Measurements from ENCODE around the gene ADAM19. TPM values are rescaled to one million over a fixed set of nuclear protein-coding genes. Genes with fewer than 3 reads are reported as not detected.
"Not testable (repeated sequence)": the region's sequence is repeated elsewhere in the genome, so short reads cannot be mapped to it uniquely, and the experiment has no call there.

Gene ADAM19
- total RNA-seq, 1 donor from 2014 or later: 4.9 TPM

DNA sequence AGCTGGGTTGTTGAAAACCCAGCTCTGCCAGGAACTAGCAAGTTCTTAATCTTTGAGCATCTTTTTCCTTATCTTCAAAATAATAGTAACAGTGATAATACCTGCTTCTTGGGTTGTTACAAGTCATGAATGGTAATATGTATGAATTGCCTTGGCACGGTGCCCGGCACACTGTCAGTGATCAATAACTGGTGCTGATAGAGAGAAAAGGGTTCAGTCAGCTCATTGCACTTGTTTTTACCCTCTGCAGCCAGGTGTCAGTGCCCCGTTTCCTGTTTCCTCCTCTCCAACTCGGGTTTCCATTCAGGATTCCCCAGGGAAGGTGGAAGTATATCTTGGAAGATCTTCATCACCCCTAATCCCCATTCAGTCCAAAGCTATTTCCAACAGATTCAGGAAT, 131.4 kb downstream of the ADAM19 start:
- Histone ChIP-seq H3K36me3 (no peaks in the 10 kb centered on the region), H3K27ac (no peak overlapping the region), H3K9me3 (no peaks in the 10 kb centered on the region), H3K4me3 (no peak overlapping the region), H3K4me1 (peaks cover 5% of the 10 kb centered on the region), H3K27me3 (no peaks in the 10 kb centered on the region)
- TF ChIP-seq POLR2A (IDR thresholded peaks at IDR 0.05): no peak
- DNase-seq (ENCODE audit: extremely low spot score in 2 of 2): no peak
- intact Hi-C loops (cut with DNase I): no loop called here

DNA sequence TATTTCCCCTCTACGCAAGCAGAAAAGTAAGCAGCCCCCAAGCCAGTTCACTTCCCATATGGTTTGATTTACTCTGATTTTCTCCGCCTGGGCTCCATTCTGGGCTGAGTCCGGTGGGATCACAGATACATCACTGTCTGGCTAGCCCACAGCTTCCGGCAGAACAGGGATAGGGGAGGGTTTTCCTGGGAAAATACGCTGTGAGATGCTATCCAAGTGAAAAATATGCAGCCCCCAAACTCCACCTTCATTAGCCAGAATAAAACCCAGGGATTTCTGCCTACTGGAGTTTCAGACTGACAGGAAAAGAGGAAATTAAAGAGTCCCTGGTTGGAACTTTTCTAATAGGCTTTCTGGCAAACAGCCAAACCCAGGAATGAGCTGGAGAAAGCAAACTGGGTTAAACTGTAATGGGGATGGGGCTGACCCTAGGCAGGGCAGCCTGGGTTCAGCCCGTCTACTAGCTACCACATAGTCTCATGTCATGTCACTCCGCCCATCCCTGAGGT, 132.5 kb downstream of the ADAM19 start:
- TF ChIP-seq, protein P1, sequence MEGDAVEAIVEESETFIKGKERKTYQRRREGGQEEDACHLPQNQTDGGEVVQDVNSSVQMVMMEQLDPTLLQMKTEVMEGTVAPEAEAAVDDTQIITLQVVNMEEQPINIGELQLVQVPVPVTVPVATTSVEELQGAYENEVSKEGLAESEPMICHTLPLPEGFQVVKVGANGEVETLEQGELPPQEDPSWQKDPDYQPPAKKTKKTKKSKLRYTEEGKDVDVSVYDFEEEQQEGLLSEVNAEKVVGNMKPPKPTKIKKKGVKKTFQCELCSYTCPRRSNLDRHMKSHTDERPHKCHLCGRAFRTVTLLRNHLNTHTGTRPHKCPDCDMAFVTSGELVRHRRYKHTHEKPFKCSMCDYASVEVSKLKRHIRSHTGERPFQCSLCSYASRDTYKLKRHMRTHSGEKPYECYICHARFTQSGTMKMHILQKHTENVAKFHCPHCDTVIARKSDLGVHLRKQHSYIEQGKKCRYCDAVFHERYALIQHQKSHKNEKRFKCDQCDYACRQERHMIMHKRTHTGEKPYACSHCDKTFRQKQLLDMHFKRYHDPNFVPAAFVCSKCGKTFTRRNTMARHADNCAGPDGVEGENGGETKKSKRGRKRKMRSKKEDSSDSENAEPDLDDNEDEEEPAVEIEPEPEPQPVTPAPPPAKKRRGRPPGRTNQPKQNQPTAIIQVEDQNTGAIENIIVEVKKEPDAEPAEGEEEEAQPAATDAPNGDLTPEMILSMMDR (IDR thresholded peaks at IDR 0.05): no peak
- TF ChIP-seq POLR2AphosphoS5 (IDR thresholded peaks at IDR 0.05; ENCODE audit: insufficient read depth in 1 of 2, low read depth in 1 of 2) (no peak), POLR2A (IDR thresholded peaks at IDR 0.05) (no peak)
- Histone ChIP-seq H3K36me3 (no peaks in the 10 kb centered on the region), H3K4me3 (no peak overlapping the region), H3K27ac (no peak overlapping the region), H3K4me1 (no peaks in the 10 kb centered on the region), H3K27me3 (no peaks in the 10 kb centered on the region), H3K9me3 (no peaks in the 10 kb centered on the region)
- intact Hi-C loops (cut with DNase I): no loop called here
- no peak for DNase-seq (ENCODE audit: extremely low spot score in 2 of 2)

DNA sequence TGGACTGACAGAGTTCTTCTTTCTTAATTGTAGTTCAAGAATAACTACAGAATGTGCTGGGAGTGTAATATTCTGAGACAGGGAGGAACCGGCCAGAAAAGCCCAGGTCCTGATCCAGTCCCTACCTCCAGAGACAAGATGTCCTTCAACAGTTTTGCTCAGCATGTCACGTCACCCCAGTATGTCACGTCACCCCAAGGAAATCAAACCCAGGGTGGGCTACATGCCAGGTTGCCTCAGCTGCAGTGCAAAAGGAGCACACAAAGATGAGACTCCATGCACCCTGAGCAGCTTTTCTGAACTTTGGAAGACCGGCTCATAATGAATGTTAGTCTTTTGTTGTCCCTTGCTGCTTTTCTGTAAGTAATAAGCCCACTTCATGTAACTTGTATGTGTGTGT, 141.5 kb downstream of the ADAM19 start:
- Histone ChIP-seq H3K9me3 (no peaks in the 10 kb centered on the region), H3K36me3 (no peaks in the 10 kb centered on the region), H3K4me1 (no peaks in the 10 kb centered on the region), H3K27ac (no peak overlapping the region), H3K27me3 (no peaks in the 10 kb centered on the region), H3K4me3 (no peak overlapping the region)
- TF ChIP-seq POLR2AphosphoS5 (IDR thresholded peaks at IDR 0.05; ENCODE audit: insufficient read depth in 1 of 2, low read depth in 1 of 2) (no peak), POLR2A (IDR thresholded peaks at IDR 0.05) (no peak)
- TF ChIP-seq, protein P1 (IDR thresholded peaks at IDR 0.05): no peak
- DNase-seq (ENCODE audit: extremely low spot score in 2 of 2): no peak
- intact Hi-C loops (cut with DNase I): loop anchor here (5.0 kb wide), 1 partner anchor 283 kb away; no protein-coding TSS in a partner anchor

DNA sequence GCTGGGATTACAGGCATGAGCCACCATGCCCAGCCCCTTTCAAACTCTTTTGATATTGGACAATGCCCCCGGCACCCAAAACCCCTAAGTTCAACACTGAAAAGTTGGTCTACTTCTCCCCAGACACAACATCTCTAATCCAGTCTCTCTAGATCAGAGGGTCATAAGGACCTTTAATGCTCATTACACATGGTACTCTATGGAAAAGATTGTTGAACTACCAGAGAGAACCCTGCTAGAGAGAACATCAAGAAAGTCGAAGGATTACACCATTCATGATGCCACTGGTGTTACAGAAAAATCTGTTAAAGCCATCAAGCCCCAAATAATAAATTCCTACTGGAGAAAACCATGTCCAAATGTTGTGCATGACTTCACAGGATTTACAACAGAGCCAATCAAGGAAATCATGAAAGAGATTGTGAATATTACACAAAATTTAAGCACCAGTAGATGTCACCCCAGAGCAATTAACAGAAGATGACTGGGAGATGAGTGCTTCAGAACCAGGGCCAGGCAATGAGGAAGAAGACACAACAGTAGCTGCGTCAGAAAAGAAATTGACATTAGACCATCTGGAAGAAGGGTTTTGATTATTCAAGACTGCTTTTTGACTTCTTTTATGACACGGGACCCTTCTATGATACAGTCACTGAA, 143.9 kb downstream of the ADAM19 start:
- Histone ChIP-seq H3K27ac (no peak overlapping the region), H3K9me3 (no peaks in the 10 kb centered on the region), H3K4me3 (no peak overlapping the region), H3K4me1 (no peaks in the 10 kb centered on the region), H3K27me3 (no peaks in the 10 kb centered on the region), H3K36me3 (no peaks in the 10 kb centered on the region)
- DNase-seq (ENCODE audit: extremely low spot score in 2 of 2): no peak
- TF ChIP-seq, protein P1 (IDR thresholded peaks at IDR 0.05): peak in 2 of 3 experiments; percentile 29 to 66
- TF ChIP-seq POLR2AphosphoS5 (IDR thresholded peaks at IDR 0.05; ENCODE audit: insufficient read depth in 1 of 2, low read depth in 1 of 2) (peak in 1 of 2 donors; percentile 50), POLR2A (IDR thresholded peaks at IDR 0.05) (no peak)
- intact Hi-C loops (cut with DNase I): loop anchor here (5.0 kb wide), 1 partner anchor 286 kb away; no protein-coding TSS in a partner anchor

DNA sequence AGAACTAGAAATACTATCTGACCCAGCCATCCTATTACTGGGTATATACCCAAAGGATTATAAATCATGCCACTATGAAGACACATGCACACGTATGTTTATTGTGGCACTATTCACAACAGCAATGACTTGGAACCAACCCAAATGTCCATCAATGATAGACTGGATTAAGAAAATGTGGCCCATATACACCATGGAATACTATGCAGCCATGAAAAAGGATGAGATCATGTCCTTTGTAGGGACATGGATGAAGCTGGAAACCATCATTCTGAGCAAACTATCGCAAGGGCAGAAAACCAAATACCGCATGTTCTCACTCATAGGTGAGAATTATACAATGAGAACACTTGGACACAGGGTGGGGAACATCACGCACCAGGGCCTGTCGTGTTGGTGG, 145.7 kb downstream of the ADAM19 start:
- not testable (repeated sequence) for H3K4me1 ChIP-seq; H3K9me3 ChIP-seq; H3K27me3 ChIP-seq; DNase-seq (ENCODE audit: extremely low spot score in 2 of 2); H3K27ac ChIP-seq; H3K4me3 ChIP-seq; H3K36me3 ChIP-seq
- intact Hi-C loops (cut with DNase I): loop anchor here (5.0 kb wide), 1 partner anchor 287 kb away; no protein-coding TSS in a partner anchor

Small RNA genes within 50 kb of the gene (small RNA-seq; reads per million reads assigned to genes)
- not detected for gene RNU6-390P

Other genes starting within 250 kb of the ADAM19 start
- 12.0 TPM for gene NIPAL4, start 115.6 kb downstream of the ADAM19 start, total RNA-seq
- gene SOX30, start 76.7 kb upstream of the ADAM19 start, total RNA-seq: not detected
- gene C5orf52, start 95.8 kb upstream of the ADAM19 start, total RNA-seq: not detected
- 10.3 TPM for gene THG1L, start 155.6 kb upstream of the ADAM19 start, total RNA-seq
- gene LSM11, start 167.9 kb upstream of the ADAM19 start, total RNA-seq: 3.9 TPM